ENCODE data around the gene RNF112.

DNA sequence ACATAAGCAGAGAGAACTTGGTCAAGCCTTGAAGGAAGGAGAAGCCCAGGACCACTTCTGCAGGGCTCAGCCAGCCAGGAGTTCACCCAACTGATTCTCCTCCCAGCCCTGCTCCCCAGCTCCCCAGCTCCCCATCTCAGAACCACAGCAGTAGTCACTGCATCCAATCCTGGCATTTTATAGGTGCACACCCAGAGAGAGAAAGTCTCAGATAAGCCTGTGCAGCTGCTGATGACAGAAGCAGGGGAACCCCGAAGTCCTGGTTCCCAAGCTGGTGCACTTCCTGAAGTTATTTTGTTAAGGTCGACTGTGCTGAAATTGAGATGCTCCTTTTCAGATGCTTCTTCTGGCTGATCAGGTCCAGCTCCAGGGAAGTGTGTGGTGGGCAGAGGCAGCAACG lies 6.6 kb downstream of the RNF112 start:
- TF ChIP-seq POLR2A (IDR thresholded peaks at IDR 0.05; ENCODE audit: low read depth, low read length), result no peak
- TF ChIP-seq TAF1 (IDR thresholded peaks at IDR 0.05; ENCODE audit: borderline replicate concordance, low read depth, low read length), result no peak
- TF ChIP-seq POLR2AphosphoS5 (IDR thresholded peaks at IDR 0.05; ENCODE audit: low read depth, low read length), result no peak

Data from GM12892 (cell line).